Activated CD4-positive, alpha-beta T cell treated with anti-CD3 and anti-CD28 coated beads, Interleukin-2, amount 10 ng/mL, durations not matched to agents 24 days and 14 days (primary cell): Measurements from ENCODE around the gene HSPG2. TPM values are rescaled to one million over a fixed set of nuclear protein-coding genes. Genes with fewer than 3 reads are reported as not detected.
"Not testable (repeated sequence)": the region's sequence is repeated elsewhere in the genome, so short reads cannot be mapped to it uniquely, and the experiment has no call there.

ENCODE experiments used
- DNase-seq: peaks from one replicate; pipeline ENCODE4 v3.0.0; 2022
- H3K27ac Mint-ChIP-seq: one replicate; pipeline ENCODE4 v1.8.0; 2022; ENCODE audit warnings: mild to moderate bottlenecking, mixed read lengths
- H3K27me3 Mint-ChIP-seq: one replicate; pipeline ENCODE4 v1.8.0; 2022; ENCODE audit warnings: mixed read lengths
- H3K36me3 Mint-ChIP-seq: one replicate; pipeline ENCODE4 v1.8.0; 2022; ENCODE audit warnings: low read depth, mild to moderate bottlenecking, mixed read lengths
- H3K4me1 Mint-ChIP-seq: one replicate; pipeline ENCODE4 v1.8.0; 2021; ENCODE audit warnings: mixed read lengths
- H3K4me3 Mint-ChIP-seq: one replicate; pipeline ENCODE4 v1.8.0; 2022; ENCODE audit warnings: mild to moderate bottlenecking, moderate library complexity, mixed read lengths
- H3K9me3 Mint-ChIP-seq: one replicate; pipeline ENCODE4 v1.8.0; 2021; ENCODE audit warnings: mixed read lengths
- intact Hi-C: fragments of 100-400 bp; cut with micrococcal nuclease; formaldehyde crosslinking; loops from one replicate; pipeline ENCODE4 v1.15.1; 2023
- total RNA-seq: library from RNA; stranded (reverse); gene quantifications from 2 replicates; pipeline ENCODE4 v1.2.3, GENCODE V29; 2022

Gene HSPG2
- total RNA-seq, 1 donor from 2014 or later = 6.2 TPM

DNA sequence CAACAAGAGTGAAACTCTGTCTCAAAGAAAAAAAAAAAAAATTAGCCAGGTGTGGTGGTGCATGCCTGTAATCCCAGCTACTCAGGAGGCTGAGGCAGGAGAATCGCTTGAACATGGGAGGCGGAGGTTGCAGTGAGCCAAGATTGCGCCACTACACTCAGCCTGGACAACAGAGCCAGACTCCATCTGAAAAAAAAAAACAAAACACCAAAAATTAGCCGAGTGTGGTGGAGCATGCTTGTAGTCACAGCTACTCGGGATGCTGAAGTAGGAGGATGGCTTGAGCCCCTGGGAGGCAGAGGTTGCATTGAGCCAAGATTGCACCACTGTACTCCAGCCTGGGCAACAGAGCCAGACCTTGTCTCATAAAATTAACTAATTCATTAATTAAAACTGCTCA lies 160.2 kb downstream of the HSPG2 start:
- DNase-seq, H3K27me3 Mint-ChIP-seq, intact Hi-C loops, H3K9me3 Mint-ChIP-seq, H3K4me3 Mint-ChIP-seq: not testable (repeated sequence)
- Mint-ChIP-seq H3K36me3 (peaks cover 26% of the 10 kb centered on the region), H3K27ac (peak overlapping the region; percentile 45), H3K4me1 (peaks cover 39% of the 10 kb centered on the region)

DNA sequence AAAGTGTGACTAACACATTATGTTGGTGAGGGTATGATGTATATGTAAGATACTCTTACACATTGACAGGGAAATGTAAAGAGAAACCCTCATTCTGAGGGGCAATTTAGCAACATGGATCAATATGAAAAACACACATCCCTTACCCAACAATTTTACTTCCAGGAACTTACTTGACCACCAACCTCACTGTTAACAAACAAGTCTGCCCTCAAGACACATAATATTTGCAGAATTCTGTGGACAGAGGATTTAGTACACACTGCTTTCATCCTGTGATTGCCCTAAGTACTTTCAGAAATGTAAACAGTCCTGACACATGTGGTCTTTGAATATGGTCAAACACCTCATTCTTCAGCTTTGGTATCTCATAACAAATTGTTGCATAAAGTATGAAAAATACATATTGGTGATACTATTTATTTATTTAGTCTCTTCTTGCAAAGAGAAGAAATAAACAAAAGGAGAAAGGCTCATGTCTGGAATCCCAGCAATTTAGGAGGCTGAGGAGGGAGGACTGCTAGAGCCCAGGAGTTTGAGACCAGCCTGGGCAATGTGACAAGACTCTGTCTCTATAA lies 161.0 kb downstream of the HSPG2 start:
- Mint-ChIP-seq H3K4me3 (peak overlapping the region; percentile 5), H3K27me3 (no peaks in the 10 kb centered on the region), H3K4me1 (peaks cover 39% of the 10 kb centered on the region), H3K36me3 (peaks cover 26% of the 10 kb centered on the region), H3K27ac (peak overlapping the region; percentile 77), H3K9me3 (no peaks in the 10 kb centered on the region)
- DNase-seq = no peak
- intact Hi-C loops = no loop called here

- intact Hi-C loops = no loop called here
- H3K9me3 Mint-ChIP-seq = no peaks in the 10 kb centered on the region
- peaks cover 39% of the 10 kb centered on the region for H3K4me1 Mint-ChIP-seq
- H3K27me3 Mint-ChIP-seq = no peaks in the 10 kb centered on the region
- DNase-seq = no peak
- peak overlapping the region; percentile 77 for H3K27ac Mint-ChIP-seq
- H3K4me3 Mint-ChIP-seq = no peak overlapping the region
- H3K36me3 Mint-ChIP-seq = peaks cover 26% of the 10 kb centered on the region
These were observed 161.6 kb downstream of the HSPG2 start for GRCh38 chr1:21775550-21775914.

DNA sequence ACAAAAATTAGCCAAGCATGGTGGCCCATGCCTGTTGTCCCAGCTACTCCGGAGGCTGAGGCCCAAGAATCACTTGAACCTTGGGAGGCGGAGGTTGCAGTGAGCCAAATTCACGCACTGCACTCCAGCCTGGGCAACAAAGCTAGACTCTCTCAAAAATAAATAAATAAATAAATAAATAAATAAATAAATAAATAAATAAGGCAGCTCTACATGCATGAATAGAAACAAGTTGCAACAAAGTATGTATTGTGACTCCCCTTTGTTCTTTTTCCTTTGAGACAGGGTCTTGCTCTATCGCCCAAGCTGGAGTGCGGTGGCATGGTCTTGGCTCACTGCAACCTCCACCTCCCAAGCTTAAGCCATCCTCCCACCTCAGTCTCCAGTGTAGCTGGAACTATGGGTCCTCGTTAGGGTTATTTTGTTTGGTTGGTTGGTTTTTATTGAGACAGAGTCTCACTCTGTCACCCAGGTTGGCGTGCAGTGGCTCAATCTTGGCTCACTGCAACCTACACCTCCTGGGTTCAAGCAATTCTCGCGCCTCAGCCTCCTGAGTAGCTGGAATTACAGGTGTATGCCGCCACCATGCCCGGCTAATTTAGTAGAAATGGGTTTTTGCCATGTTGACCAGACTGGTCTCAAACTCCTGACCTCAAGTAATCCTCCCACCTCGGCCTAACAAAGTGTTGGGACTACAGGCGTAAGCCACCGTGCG lies 162.1 kb downstream of the HSPG2 start:
- Mint-ChIP-seq H3K9me3 (no peaks in the 10 kb centered on the region), H3K36me3 (peaks cover 25% of the 10 kb centered on the region), H3K4me3 (no peak overlapping the region), H3K27ac (no peak overlapping the region), H3K4me1 (peaks cover 38% of the 10 kb centered on the region), H3K27me3 (no peaks in the 10 kb centered on the region)
- DNase-seq = no peak
- intact Hi-C loops = no loop called here

DNA sequence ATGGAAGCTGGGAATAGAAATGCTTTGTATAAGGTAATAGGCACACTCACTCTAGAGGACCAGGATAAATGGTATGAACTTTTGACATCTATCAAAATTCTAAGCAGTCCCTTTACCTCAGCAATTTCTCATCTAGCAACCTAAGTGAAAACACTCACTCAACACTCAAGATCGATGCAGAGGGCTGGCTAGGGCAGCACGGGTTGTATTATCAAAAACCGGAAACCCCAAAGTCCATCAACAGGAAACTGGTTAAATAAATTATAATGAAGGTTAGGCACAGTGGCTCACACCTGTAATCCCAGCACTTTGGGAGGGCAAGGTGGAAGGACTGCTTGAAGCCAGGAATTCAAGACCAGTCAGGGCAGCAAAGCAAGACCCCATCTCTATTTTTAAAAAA lies 163.5 kb downstream of the HSPG2 start:
- no peaks in the 10 kb centered on the region for H3K27me3 Mint-ChIP-seq
- H3K4me1 Mint-ChIP-seq = peaks cover 40% of the 10 kb centered on the region
- DNase-seq = no peak
- H3K27ac Mint-ChIP-seq = peak overlapping the region; percentile 56
- H3K36me3 Mint-ChIP-seq = peaks cover 26% of the 10 kb centered on the region
- H3K9me3 Mint-ChIP-seq = no peaks in the 10 kb centered on the region
- H3K4me3 Mint-ChIP-seq = peak overlapping the region; percentile 32
- intact Hi-C loops = no loop called here

Other genes with a start within 250 kb of the HSPG2 start
- 92.0 and 92.7 TPM in 2 replicates for gene USP48, start 154.2 kb downstream of the HSPG2 start, total RNA-seq
- 0.05 TPM in 1 of 2 replicates, not detected in the other for gene LDLRAD2, start 125.0 kb downstream of the HSPG2 start, total RNA-seq
- gene CELA3B, start 39.7 kb upstream of the HSPG2 start, total RNA-seq = not detected in 2 replicates
- gene CELA3A, start 64.3 kb upstream of the HSPG2 start, total RNA-seq = not detected in 2 replicates
- gene CDC42, start 115.4 kb upstream of the HSPG2 start, total RNA-seq = 307 and 321 TPM in 2 replicates
- not detected in 2 replicates for gene WNT4, start 205.8 kb upstream of the HSPG2 start, total RNA-seq